PC-9 (cell line): ENCODE results near the gene CUEDC2.

ENCODE experiments used
- CTCF ChIP-seq: fragments of 200-600 bp; sonication (generic); conservative IDR thresholded peaks from 2 replicates; pipeline ENCODE4 v1.6.1; 2017; ENCODE audit warnings: mixed run types, antibody characterized with exemption, mild to moderate bottlenecking, moderate library complexity
- EZH2 ChIP-seq: fragments of 200-600 bp; sonication (generic); IDR thresholded peaks from 2 replicates; pipeline ENCODE4 v1.8.0; 2017; ENCODE audit warnings: antibody characterized with exemption, low read depth

- no peak for TF ChIP-seq CTCF
- TF ChIP-seq EZH2, result no peak
Observed at GRCh38 chr10:102418622-102419268, 13.6 kb downstream of the CUEDC2 start, which contains the start of gene PSD.
